Measurements from ENCODE around the gene PPP2CA.

GRCh38 chr5:134248256-134248655, 22.4 kb upstream of the PPP2CA start:
- TF ChIP-seq CTCF (conservative IDR thresholded peaks at IDR 0.05; ENCODE audit: low read length), result no peak
- no peak for TF ChIP-seq EZH2phosphoT487 (IDR thresholded peaks at IDR 0.05; ENCODE audit: borderline replicate concordance)
